ENCODE data around the gene NOP14. TPM values are rescaled to one million over a fixed set of nuclear protein-coding genes. Genes with fewer than 3 reads are reported as not detected.
"Not testable (repeated sequence)": the region's sequence is repeated elsewhere in the genome, so short reads cannot be mapped to it uniquely, and the experiment has no call there.

Gene NOP14
- total and polyA plus RNA-seq, 3 donors from 2014 or later, result 15.0 to 25.4 (median 17.4) TPM

DNA sequence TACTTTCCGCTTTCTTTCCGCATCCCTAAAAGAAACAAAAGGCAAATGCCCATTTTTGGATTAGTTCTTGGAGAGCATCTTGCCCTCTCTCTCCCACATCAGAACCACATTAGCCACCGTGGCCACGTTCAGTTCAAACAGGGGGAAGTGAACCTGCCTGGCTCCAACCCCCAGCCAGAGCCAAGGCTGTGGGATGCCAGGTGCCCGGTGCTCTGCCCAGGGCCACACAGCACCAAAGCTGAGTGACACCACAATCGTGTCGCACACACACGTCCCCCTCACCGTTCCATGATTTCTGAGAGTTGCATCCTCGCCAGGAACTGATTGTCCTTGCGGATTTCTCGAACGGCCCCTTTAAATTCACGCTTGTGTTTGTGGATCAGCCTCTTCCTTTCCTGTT is 24.3 kb downstream of the NOP14 start:
- intact Hi-C loops (cut with DNase I; ENCODE audit: low total_unique reads), result loop anchor here (10.0 kb wide), 1 partner anchor 174 kb away; no protein-coding TSS in a partner anchor
- peak; percentile 11 for DNase-seq
- H3K27me3 ChIP-seq, result no peaks in the 10 kb centered on the region
- no peaks in the 10 kb centered on the region for H3K9me3 ChIP-seq
- peaks cover 7% of the 10 kb centered on the region for H3K4me1 ChIP-seq
- WGBS, 2 donors, result 91 to 94% methylated on average over 14 of the region's 14 CpGs
- H3K36me3 ChIP-seq (ENCODE audit: low read depth, missing control alignments), result no peaks in the 10 kb centered on the region
- no peak overlapping the region for H3K27ac ChIP-seq
- no peak overlapping the region for H3K4me3 ChIP-seq
- no peak for TF ChIP-seq POLR2A (IDR thresholded peaks at IDR 0.05)
- TF ChIP-seq, protein P1, sequence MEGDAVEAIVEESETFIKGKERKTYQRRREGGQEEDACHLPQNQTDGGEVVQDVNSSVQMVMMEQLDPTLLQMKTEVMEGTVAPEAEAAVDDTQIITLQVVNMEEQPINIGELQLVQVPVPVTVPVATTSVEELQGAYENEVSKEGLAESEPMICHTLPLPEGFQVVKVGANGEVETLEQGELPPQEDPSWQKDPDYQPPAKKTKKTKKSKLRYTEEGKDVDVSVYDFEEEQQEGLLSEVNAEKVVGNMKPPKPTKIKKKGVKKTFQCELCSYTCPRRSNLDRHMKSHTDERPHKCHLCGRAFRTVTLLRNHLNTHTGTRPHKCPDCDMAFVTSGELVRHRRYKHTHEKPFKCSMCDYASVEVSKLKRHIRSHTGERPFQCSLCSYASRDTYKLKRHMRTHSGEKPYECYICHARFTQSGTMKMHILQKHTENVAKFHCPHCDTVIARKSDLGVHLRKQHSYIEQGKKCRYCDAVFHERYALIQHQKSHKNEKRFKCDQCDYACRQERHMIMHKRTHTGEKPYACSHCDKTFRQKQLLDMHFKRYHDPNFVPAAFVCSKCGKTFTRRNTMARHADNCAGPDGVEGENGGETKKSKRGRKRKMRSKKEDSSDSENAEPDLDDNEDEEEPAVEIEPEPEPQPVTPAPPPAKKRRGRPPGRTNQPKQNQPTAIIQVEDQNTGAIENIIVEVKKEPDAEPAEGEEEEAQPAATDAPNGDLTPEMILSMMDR (IDR thresholded peaks at IDR 0.05), result no peak

DNA sequence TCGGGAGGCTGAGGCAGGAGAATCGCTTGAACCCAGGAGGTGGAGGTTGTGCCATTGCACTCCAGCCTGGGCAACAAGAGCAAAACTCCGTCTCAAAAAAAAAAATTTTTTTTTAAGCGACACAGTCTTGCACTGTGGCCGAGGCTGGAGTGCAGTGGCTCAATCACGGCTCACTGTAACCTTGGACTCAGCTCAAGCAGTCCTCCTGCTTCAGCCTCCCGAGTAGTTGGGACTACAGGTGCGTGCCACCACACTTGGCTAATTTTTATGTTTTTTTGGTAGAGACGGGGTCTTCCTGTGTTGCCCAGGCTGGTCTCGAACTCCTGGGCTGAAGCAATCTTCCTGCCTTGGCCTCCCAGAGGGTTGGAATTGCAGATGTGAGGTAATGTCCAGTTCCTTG is 24.8 kb downstream of the NOP14 start:
- not testable (repeated sequence) for H3K36me3 ChIP-seq (ENCODE audit: low read depth, missing control alignments); H3K9me3 ChIP-seq; H3K27me3 ChIP-seq; H3K27ac ChIP-seq; H3K4me3 ChIP-seq
- intact Hi-C loops (cut with DNase I; ENCODE audit: low total_unique reads), result loop anchor here (10.0 kb wide), 1 partner anchor 174 kb away; no protein-coding TSS in a partner anchor
- peaks cover 12% of the 10 kb centered on the region for H3K4me1 ChIP-seq
- 89 to 96% methylated on average over 10 of the region's 10 CpGs for WGBS, 2 donors
- peak; percentile 12 for DNase-seq

DNA sequence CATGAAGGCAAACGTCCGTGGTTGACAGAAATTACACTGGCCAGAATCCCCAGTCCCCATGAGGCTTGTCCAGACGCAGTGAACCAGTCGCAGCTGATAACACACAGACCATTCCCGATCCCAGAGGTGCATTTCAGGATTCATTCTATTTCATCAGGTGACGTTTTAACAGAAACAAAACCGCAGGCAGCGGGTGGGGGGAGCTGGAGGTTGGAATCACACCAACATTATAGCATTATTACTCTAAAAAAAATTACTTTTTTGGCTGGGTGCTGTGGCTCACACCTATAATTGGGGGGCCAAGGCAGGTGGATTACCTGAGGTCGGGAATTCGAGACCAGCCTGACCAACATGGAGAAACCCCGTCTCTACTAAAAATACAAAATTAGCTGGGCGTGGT is 25.2 kb downstream of the NOP14 start:
- no peak for TF ChIP-seq POLR2A (IDR thresholded peaks at IDR 0.05)
- TF ChIP-seq, protein P1 (IDR thresholded peaks at IDR 0.05), result no peak
- WGBS, 2 donors, result 77 to 78% methylated on average over 12 of the region's 12 CpGs

DNA sequence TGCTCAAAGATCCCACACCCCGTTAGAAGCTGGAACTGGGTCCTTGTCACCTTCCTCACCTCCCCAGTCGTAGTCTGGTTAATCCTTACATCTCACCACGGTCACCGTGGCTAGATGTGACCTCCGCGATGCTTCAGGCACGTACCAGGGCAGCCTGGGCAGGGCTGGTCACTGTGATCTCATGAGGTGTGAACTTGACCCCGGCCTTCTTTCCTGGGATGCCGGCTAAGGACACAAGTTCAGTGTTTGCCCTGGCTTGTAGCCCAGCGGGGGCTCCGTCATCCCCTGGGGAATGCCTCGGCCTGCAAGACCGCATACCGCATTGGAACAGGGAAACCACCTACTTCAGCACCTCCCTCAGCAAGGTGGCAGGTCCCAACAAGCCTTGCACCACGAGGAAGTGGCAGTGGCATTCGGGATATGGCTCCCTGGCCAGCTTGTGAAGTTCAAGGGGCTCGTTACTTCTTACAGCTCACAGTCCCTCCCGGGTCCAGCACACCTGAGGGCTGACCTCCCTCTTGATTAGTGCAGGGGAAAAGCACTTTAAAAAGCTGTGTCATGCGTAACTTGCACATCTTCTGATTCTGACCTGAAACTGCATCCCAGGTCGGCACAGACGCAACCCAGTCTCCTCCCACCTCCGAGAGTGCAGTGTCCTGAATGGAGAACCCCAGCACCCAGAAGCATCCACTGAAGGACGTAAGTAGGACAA is 25.9 kb downstream of the NOP14 start:
- WGBS, 2 donors, result 73% methylated on average over 10 to 23 of the region's 23 CpGs
- Histone ChIP-seq H3K27me3 (no peaks in the 10 kb centered on the region), H3K36me3 (ENCODE audit: low read depth, missing control alignments) (no peaks in the 10 kb centered on the region), H3K4me1 (peaks cover 13% of the 10 kb centered on the region), H3K9me3 (no peaks in the 10 kb centered on the region), H3K4me3 (no peak overlapping the region), H3K27ac (no peak overlapping the region)
- peak; percentile 17 for DNase-seq
- TF ChIP-seq POLR2A (IDR thresholded peaks at IDR 0.05), result no peak
- TF ChIP-seq, protein P1 (IDR thresholded peaks at IDR 0.05), result no peak
- intact Hi-C loops (cut with DNase I; ENCODE audit: low total_unique reads), result loop anchor here (10.0 kb wide), 1 partner anchor 173 kb away; no protein-coding TSS in a partner anchor

More for the DNA sequence above, 25.2 kb downstream of the NOP14 start:
- H3K27me3 ChIP-seq, result no peaks in the 10 kb centered on the region
- peaks cover 13% of the 10 kb centered on the region for H3K4me1 ChIP-seq
- intact Hi-C loops (cut with DNase I; ENCODE audit: low total_unique reads), result loop anchor here (10.0 kb wide), 1 partner anchor 173 kb away; no protein-coding TSS in a partner anchor
- no peaks in the 10 kb centered on the region for H3K36me3 ChIP-seq (ENCODE audit: low read depth, missing control alignments)
- no peak overlapping the region for H3K4me3 ChIP-seq
- no peak overlapping the region for H3K27ac ChIP-seq
- DNase-seq, result peak; percentile 12
- no peaks in the 10 kb centered on the region for H3K9me3 ChIP-seq

DNA sequence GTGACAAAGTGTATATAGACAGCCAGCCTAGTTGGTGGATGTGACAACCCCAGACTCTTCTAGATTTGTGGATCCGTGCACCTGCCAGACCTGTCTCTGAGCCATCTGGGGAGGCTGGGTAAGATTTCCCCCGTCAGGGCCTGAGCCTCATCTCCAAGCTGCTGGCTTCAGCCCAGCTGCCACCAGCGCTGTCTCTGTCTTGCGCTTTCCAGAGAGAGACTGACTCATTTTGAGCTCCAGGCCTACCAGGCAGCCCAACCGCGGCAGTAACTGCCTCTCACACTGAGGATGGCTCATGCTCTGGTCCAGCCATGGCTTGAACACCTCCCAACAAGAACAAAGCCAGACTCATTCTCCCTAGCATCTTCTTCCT is 26.4 kb downstream of the NOP14 start:
- H3K4me1 ChIP-seq, result peaks cover 13% of the 10 kb centered on the region
- H3K9me3 ChIP-seq, result no peaks in the 10 kb centered on the region
- H3K4me3 ChIP-seq, result no peak overlapping the region
- no peak for TF ChIP-seq POLR2A (IDR thresholded peaks at IDR 0.05)
- TF ChIP-seq, protein P1 (IDR thresholded peaks at IDR 0.05), result no peak
- DNase-seq, result peak; percentile 15
- 64 to 65% methylated on average over 6 of the region's 6 CpGs for WGBS, 2 donors
- no peaks in the 10 kb centered on the region for H3K36me3 ChIP-seq (ENCODE audit: low read depth, missing control alignments)
- no peaks in the 10 kb centered on the region for H3K27me3 ChIP-seq
- intact Hi-C loops (cut with DNase I; ENCODE audit: low total_unique reads), result loop anchor here (10.0 kb wide), 1 partner anchor 172 kb away; no protein-coding TSS in a partner anchor
- no peak overlapping the region for H3K27ac ChIP-seq

All from testis (tissue), 3 donors.